IMR-90 (cell line): ENCODE data around the gene UMODL1. TPM values are rescaled to one million over a fixed set of nuclear protein-coding genes. Genes with fewer than 3 reads are reported as not detected.

Experiments
- ATAC-seq: fragments of 200-7000 bp; cut with Tn5 transposase; 2 replicates; pipeline ENCODE4 v1.9.1; 2020; ENCODE audit warnings: low read depth, mild to moderate bottlenecking, moderate library complexity
- BruUV-seq: library from RNA; stranded (reverse); fragments of 400-500 nt; replicated peaks from 2 replicates; lab custom pipeline; 2021; lab: Mats Ljungman, UMichigan
- CTCF ChIA-PET: fragments of 300-600 bp; formaldehyde crosslinking; extraction: SDS; loops from one replicate; lab custom pipeline; 2021; ENCODE audit warnings: antibody characterized with exemption; lab: Yijun Ruan, JAX
- POLR2A ChIA-PET: fragments of 300-600 bp; sonication (Branson Sonifier 250); formaldehyde crosslinking; loops from one replicate; lab custom pipeline; 2022; ENCODE audit warnings: antibody characterized with exemption; ENCODE audit not compliant: unreplicated experiment; lab: Charles Lee
- DNase-seq: peaks from one replicate; pipeline ENCODE4 v3.0.0; 2013
- H2AFZ ChIP-seq: replicated peaks from 2 replicates; pipeline ENCODE3; 2013; ENCODE audit warnings: low read length, mild to moderate bottlenecking; ENCODE audit not compliant: poor library complexity
- H2AK5ac ChIP-seq: 2 replicates; pipeline ENCODE4 v1.6.1; 2013; ENCODE audit warnings: low read depth, low read length, inconsistent platforms
- H2AK9ac ChIP-seq: replicated peaks from 2 replicates; pipeline ENCODE3; 2013; ENCODE audit warnings: mild to moderate bottlenecking, low read depth, low read length, moderate library complexity; ENCODE audit not compliant: poor library complexity
- H2BK120ac ChIP-seq: 2 replicates; pipeline ENCODE4 v1.6.1; 2013; ENCODE audit warnings: low read depth, low read length, inconsistent platforms
- H2BK15ac ChIP-seq: 3 replicates; pipeline ENCODE4 v1.6.1; 2013; ENCODE audit warnings: low read depth, low read length, inconsistent platforms
- H2BK20ac ChIP-seq: 2 replicates; pipeline ENCODE4 v1.6.1; 2013; ENCODE audit warnings: low read depth, mild to moderate bottlenecking, inconsistent platforms, low read length, moderate library complexity
- H2BK5ac ChIP-seq: 2 replicates; pipeline ENCODE4 v1.6.1; 2013; ENCODE audit warnings: mild to moderate bottlenecking, low read depth, low read length, inconsistent platforms; ENCODE audit not compliant: poor library complexity, severe bottlenecking
- H3K14ac ChIP-seq: replicated peaks from 2 replicates; pipeline ENCODE4 v1.6.1; 2013; ENCODE audit warnings: low read depth, low read length, inconsistent platforms
- H3K18ac ChIP-seq: 2 replicates; pipeline ENCODE4 v1.6.1; 2013; ENCODE audit warnings: low read depth, low read length, control low read depth
- H3K23ac ChIP-seq: 2 replicates; pipeline ENCODE4 v1.6.1; 2013; ENCODE audit warnings: low read depth, low read length, inconsistent platforms
- H3K27ac ChIP-seq: 2 replicates; pipeline ENCODE4 v1.5.1; 2013; ENCODE audit warnings: mild to moderate bottlenecking, control low read depth, low read length; ENCODE audit not compliant: insufficient read depth
- H3K27me3 ChIP-seq: 2 replicates; pipeline ENCODE4 v1.6.1; 2013; ENCODE audit warnings: low read length; ENCODE audit not compliant: control insufficient read depth, insufficient read depth
- H3K36me3 ChIP-seq: 2 replicates; pipeline ENCODE4 v1.6.1; 2013; ENCODE audit warnings: low read length, mixed read lengths; ENCODE audit not compliant: control insufficient read depth, insufficient read depth
- H3K4ac ChIP-seq: 2 replicates; pipeline ENCODE4 v1.6.1; 2013; ENCODE audit warnings: low read depth, low read length, inconsistent platforms
- H3K4me1 ChIP-seq: 2 replicates; pipeline ENCODE4 v1.6.1; 2013; ENCODE audit warnings: low read length, mixed read lengths; ENCODE audit not compliant: control insufficient read depth, insufficient read depth
- H3K4me2 ChIP-seq: 2 replicates; pipeline ENCODE4 v1.6.1; 2013; ENCODE audit warnings: low read depth, mild to moderate bottlenecking, control low read depth, low read length, moderate library complexity
- H3K4me3 ChIP-seq: 2 replicates; pipeline ENCODE4 v1.5.1; 2013; ENCODE audit warnings: low read depth, mild to moderate bottlenecking, control low read depth, low read length, moderate library complexity; ENCODE audit not compliant: insufficient read depth
- H3K56ac ChIP-seq: 2 replicates; pipeline ENCODE4 v1.6.1; 2013; ENCODE audit warnings: low read length, inconsistent platforms; ENCODE audit not compliant: insufficient read depth; ENCODE audit errors: extremely low read depth
- H3K79me1 ChIP-seq, 2 experiments: 2 replicates each; pipeline ENCODE4 v1.6.1; 2013; ENCODE audit warnings: low read length in 2 of 2, inconsistent platforms in 1 of 2, low read depth in 1 of 2
- H3K9ac ChIP-seq: 2 replicates; pipeline ENCODE4 v1.6.1; 2013; ENCODE audit warnings: low read depth, low read length, control low read depth
- H3K9me1 ChIP-seq: 2 replicates; pipeline ENCODE4 v1.6.1; 2013; ENCODE audit warnings: low read length, inconsistent platforms; ENCODE audit not compliant: insufficient read depth
- H3K9me3 ChIP-seq: 2 replicates; pipeline ENCODE4 v1.6.1; 2013; ENCODE audit warnings: low read length; ENCODE audit not compliant: control insufficient read depth, insufficient read depth
- H4K20me1 ChIP-seq: 2 replicates; pipeline ENCODE4 v1.6.1; 2013; ENCODE audit warnings: low read length, inconsistent platforms; ENCODE audit not compliant: insufficient read depth
- H4K5ac ChIP-seq: 2 replicates; pipeline ENCODE4 v1.6.1; 2013; ENCODE audit warnings: mild to moderate bottlenecking, low read depth, low read length, control low read depth
- H4K8ac ChIP-seq, 2 experiments: 2 replicates each; pipeline ENCODE4 v1.6.1; 2013; ENCODE audit warnings: low read depth in 2 of 2, low read length in 2 of 2, control low read depth in 1 of 2, inconsistent platforms in 1 of 2
- H4K91ac ChIP-seq: 2 replicates; pipeline ENCODE4 v1.6.1; 2013; ENCODE audit warnings: low read depth, low read length, inconsistent platforms; ENCODE audit not compliant: insufficient read depth
- CEBPB ChIP-seq: IDR thresholded peaks from 2 replicates; pipeline ENCODE4 v1.6.1; 2012; ENCODE audit warnings: low read depth, low read length, improper control_type of control experiment
- CTCF ChIP-seq: conservative IDR thresholded peaks from 2 replicates; pipeline ENCODE4 v1.5.1; 2012; ENCODE audit warnings: mild to moderate bottlenecking, low read depth, low read length, improper control_type of control experiment
- ELK1 ChIP-seq: fragments of 150-350 bp; IDR thresholded peaks from 2 replicates; pipeline ENCODE4 v1.6.1; 2016; ENCODE audit warnings: low read depth, mild to moderate bottlenecking, low read length, moderate library complexity, borderline replicate concordance
- FOS ChIP-seq: fragments of 150-350 bp; IDR thresholded peaks from 2 replicates; pipeline ENCODE4 v1.6.1; 2016; ENCODE audit warnings: low read depth, low read length
- MAFK ChIP-seq: IDR thresholded peaks from 2 replicates; pipeline ENCODE4 v1.6.1; 2012; ENCODE audit warnings: low read depth, low read length, improper control_type of control experiment
- MXI1 ChIP-seq: IDR thresholded peaks from 2 replicates; pipeline ENCODE4 v1.6.1; 2012; ENCODE audit warnings: low read depth, mild to moderate bottlenecking, low read length, moderate library complexity, borderline replicate concordance
- NFE2L2 ChIP-seq: fragments of 150-350 bp; IDR thresholded peaks from 2 replicates; pipeline ENCODE4 v1.6.1; 2016; ENCODE audit warnings: low read depth, mild to moderate bottlenecking, low read length
- RAD21 ChIP-seq: IDR thresholded peaks from 2 replicates; pipeline ENCODE4 v1.6.1; 2012; ENCODE audit warnings: low read length, improper control_type of control experiment
- USF2 ChIP-seq: fragments of 150-350 bp; IDR thresholded peaks from 2 replicates; pipeline ENCODE4 v1.6.1; 2017; ENCODE audit warnings: mild to moderate bottlenecking, antibody characterized with exemption, low read length, low read depth
- WGBS, 2 experiments: methylation state at CpG; one replicate each; pipeline versions ENCODE4 v1.1.5 to v1.1.7; 2013; ENCODE audit warnings: missing lambda C conversion rate in 2 of 2; ENCODE audit not compliant: insufficient read length in 1 of 2; ENCODE audit errors: extremely low coverage in 2 of 2; 5-methylcytosine and 5-hydroxymethylcytosine counted together
- dilution Hi-C: fragments of 300-500 bp; cut with HindIII; formaldehyde crosslinking; loops from one replicate; pipeline ENCODE4 v1.14.3; 2018; ENCODE audit warnings: low sequenced_read_pairs; ENCODE audit not compliant: unreplicated experiment
- in situ Hi-C: fragments of 300-500 bp; cut with MboI; formaldehyde crosslinking; loops from 3 replicates; pipeline ENCODE4 v1.14.3; 2019; ENCODE audit warnings: low sequenced_read_pairs, inconsistent platforms, mixed read lengths
- intact Hi-C: fragments of 100-400 bp; cut with micrococcal nuclease; formaldehyde crosslinking; loops from 2 replicates; pipeline ENCODE4 v1.10.0; 2022
- polyA plus RNA-seq, 3 experiments: library from polyadenylated mRNA; depleted of rRNA; stranded (reverse); fragments of >200 nt; gene quantifications; 2 replicates each; pipeline ENCODE4 v1.2.3, GENCODE V29; 2012; ENCODE audit warnings: low replicate concordance in 1 of 3
- total RNA-seq: library from RNA; depleted of rRNA; stranded (reverse); fragments of >200 nt; gene quantifications from 2 replicates; pipeline ENCODE4 v1.2.3, GENCODE V29; 2012

Gene UMODL1
- total and polyA plus RNA-seq, 2 of the 4 experiments (the other 2 are of a cell fraction) = 0.02 TPM; not detected in 1

- whole genome bisulfite sequencing, 2 experiments = no CpG with 5 or more reads among the region's 1 CpG
- Histone ChIP-seq H3K56ac (no peak overlapping the region), H2AK5ac (no peak overlapping the region), H2BK15ac (no peak overlapping the region), H3K18ac (no peak overlapping the region), H4K5ac (no peak overlapping the region), H3K9me1 (peaks cover 5% of the 10 kb centered on the region), H2BK20ac (no peak overlapping the region), H3K4ac (no peak overlapping the region; the same call in 1 of the 2 replicates), H3K27me3 (no peaks in the 10 kb centered on the region), H2BK120ac (no peak overlapping the region; the same call in 1 of the 2 replicates), H3K79me1 (no peaks in the 10 kb centered on the region), H4K8ac (no peak overlapping the region), H2AK9ac (no peak overlapping the region), H3K4me2 (no peak overlapping the region), H3K14ac (no peak overlapping the region), H4K20me1 (no peaks in the 10 kb centered on the region), H2BK5ac (no peak overlapping the region), H3K27ac (no peak overlapping the region), H3K4me3 (no peak overlapping the region), H3K36me3 (no peaks in the 10 kb centered on the region), H3K9ac (no peak overlapping the region), H3K23ac (no peak overlapping the region), H4K91ac (no peak overlapping the region), H2AFZ (no peak overlapping the region), H3K4me1 (peaks cover 4% of the 10 kb centered on the region), H3K9me3 (no peaks in the 10 kb centered on the region)
- BruUV-seq = no TSS peak
- in situ Hi-C loops = no loop called here
- TF ChIP-seq MAFK (no peak), MXI1 (no peak), CEBPB (no peak), USF2 (no peak), NFE2L2 (no peak), ELK1 (no peak), CTCF (no peak), RAD21 (no peak), FOS (no peak)
- CTCF ChIA-PET = no interaction called here
- dilution Hi-C loops = no loop called here
- ATAC-seq = no peak
- intact Hi-C loops = no loop called here
- POLR2A ChIA-PET = no interaction called here
- no peak for DNase-seq
Measured at GRCh38 chr21:42102991-42103390, 31.9 kb downstream of the UMODL1 start.
